Endometrial microvascular endothelial cells (primary cell): ENCODE measurements around the gene PTPN7. TPM values are rescaled to one million over a fixed set of nuclear protein-coding genes. Genes with fewer than 3 reads are reported as not detected.
"Not testable (repeated sequence)": the region's sequence is repeated elsewhere in the genome, so short reads cannot be mapped to it uniquely, and the experiment has no call there.

Experiments
- in situ Hi-C: cut with HindIII; loops from 2 replicates; pipeline ENCODE4 v1.10.0; 2017; ENCODE audit warnings: low sequenced_read_pairs, low pct_unique_long_range_greater_than_20kb; ENCODE audit errors: inconsistent ontology term
- total RNA-seq: library from RNA; depleted of rRNA; stranded (reverse); fragments of >200 nt; gene quantifications from one replicate; pipeline ENCODE4 v1.2.3, GENCODE V29; 2015; ENCODE audit errors: inconsistent ontology term

The PTPN7 gene
- total RNA-seq, 1 donor from 2014 or later, result 2.4 TPM

DNA sequence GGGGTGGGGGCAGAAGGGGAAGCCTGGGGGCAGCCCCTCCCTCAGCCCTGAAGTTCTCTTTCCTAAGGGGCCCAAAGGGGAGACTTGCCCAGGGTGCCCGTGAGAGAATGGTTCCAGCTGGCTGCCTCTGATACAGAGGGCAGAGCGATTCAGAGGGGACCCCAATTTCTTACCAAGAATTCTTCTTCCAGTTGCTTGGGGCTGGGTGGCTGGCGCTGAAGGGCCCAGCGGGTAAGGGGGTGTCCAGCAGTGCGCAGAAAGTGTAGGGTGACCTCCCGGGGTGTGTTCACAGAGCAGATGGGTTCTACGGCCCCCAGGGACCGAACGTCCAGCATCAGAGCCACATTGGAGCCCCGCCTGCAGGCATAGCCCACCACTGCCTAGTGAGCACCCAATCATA is 2.5 kb downstream of the PTPN7 start:
- in situ Hi-C loops, result no loop called here

DNA sequence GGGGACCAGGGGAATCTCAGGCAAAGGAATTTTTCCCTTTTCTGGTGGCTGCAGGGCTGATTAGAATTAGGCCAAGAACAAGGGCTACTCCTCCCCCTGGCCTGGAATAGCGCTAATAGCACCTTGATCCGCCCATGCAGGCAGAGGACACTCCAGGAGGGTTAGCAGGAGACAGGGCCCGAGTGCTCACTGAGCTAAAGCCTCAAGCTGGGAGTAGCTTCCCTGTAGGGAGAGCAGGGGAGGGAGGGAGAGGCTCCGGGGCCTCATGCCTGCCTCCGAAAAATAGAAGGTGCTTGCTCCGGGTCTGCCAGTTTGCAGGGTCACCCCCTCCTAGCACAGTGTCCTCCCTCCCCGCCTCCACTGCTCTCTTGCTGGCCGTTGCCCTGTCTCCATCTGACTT is 3.8 kb downstream of the PTPN7 start:
- in situ Hi-C loops, result no loop called here

DNA sequence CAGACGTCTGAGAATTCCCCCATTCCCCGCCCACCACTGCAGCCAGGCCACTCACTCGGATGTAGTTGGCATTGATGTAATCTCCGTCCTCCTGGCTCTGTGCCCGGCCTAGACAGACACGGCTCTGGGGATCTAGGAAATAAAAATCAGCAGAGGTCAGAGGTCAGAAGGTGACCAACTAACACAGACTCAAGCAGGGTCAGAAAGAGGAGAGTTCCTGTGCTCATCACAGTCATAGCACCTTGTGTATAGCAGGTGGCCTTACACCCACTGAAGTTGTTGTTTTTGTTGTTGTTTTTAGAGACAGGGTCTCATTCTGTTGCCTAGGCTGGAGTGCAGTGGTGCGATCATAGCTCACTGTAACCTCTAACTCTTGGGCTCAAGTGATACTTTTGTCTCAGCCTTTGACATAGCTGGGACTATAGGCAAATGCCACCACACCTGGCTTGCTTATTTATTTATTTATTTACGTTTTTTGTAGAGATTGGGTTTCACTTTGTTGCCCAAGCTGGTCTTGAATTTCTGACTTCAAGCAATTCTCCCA is 4.9 kb downstream of the PTPN7 start:
- in situ Hi-C loops, result no loop called here

DNA sequence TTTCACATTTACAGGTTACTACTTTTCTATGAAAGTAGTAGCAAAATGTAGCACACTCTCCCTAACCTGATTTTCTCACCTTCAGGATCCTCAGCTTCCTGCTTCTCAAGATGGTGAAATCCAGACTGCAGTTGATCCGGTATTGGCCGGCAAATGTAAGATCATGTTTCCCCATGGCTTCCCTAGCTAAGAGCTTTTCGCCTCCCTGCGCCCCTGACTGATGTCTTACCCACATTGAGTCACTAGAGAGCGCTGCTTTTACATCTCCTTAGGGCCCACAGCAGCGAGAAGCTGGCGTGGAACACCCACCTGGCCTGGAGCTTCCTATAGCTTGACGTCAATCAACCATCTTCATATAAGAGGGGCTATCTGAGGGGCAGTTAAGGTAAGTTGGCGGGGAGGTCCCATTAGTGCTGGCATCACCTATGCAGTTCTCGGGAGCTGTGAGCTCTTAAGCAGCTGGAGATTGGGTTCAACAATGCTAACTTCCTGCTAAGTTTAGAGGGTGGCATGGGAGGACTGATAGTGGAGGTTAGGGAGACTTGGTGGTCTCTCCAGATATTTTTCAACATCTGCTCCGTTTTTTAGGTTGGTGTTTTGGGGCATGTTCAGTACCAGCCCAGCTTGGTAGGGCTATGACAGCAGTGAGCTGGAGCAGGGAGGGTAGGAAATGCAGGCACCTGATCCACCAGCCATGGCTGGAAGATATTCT is 5.5 kb downstream of the PTPN7 start:
- in situ Hi-C loops, result no loop called here

DNA sequence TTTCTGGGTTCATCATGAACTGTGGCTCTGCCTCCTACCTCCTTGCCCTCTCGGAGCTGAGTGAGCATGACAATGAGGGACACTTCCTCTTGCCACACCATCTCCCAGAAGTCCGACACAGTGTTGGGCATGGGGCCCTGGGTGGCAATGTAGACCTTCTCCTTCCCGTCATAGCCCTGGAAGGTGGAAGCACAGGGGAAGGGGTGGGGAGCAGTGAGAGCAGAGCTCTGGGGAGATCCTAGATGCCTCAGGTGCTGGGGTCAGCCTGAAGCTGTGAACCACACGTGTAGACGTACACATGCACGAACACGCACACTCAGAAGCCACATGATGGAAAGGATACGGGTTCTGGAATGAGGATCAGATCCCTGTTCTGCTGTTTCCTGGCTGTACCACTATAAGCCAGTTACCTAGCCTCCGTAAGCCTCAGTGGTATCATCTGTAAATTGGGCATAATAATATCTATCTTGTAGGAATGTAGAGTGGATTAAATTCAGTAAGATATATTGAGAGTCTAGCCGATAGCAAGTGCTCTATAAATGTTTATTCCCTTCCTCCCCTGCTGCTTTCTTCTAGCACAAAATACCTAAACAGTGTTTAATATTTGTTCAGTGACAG is 6.1 kb downstream of the PTPN7 start:
- in situ Hi-C loops, result no loop called here

DNA sequence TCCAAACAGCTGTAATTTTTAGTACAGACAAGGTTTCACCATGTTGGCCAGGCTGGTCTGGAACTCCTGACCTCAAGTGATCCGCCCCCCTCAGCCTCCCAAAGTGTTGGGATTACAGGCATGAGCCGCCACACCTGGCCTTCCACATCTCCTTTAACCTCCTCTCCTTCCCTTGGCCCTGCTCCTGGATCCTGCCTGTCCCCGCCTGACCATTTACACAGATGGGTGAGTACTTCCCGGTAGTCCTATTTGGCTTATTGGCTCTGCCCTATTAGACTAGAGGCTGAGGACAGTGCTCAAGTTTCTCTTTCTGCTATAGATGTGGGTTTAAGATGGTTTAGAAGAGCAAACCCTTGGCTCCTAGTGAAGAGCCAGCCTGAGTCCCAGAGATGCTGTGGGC is 7.1 kb downstream of the PTPN7 start:
- in situ Hi-C loops, result no loop called here

DNA sequence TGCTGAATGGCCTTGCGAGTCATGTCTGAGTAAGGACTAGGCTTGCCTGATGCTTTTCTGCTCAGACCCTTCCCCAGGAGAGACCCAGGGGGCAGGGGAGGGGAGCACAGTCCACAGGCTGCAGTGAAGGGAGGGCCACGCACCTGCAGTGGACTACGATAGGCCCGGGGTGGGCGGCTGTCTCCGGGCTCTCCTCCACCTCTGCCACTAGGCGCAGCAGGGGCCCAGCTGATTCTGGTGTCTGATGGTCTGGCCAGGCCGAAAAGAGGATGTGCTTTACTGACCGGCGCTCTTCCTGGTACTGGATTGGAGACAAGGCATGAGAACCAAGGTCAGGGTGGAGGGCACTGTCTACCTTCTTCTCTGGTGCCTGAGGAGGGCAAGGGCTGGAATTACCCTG is 8.0 kb downstream of the PTPN7 start:
- in situ Hi-C loops, result no loop called here

DNA sequence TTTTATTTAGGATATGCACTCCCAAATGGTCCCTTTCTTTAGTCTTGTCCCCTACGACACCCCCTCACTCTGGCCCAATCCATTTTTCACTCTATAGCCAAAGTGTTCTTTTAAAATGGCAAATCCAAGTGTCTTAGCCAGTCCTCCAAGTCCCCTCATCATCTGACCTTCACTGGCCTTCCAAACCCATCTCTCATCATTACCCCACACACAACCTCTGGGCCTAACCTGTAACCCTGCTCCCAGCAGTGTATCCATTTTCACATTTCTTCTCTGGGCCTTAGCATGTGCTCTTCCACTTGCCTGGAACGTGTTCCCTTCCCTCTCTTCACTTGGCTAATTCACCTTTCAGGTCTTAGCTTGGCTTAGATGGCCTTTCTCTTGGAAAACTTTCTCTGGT is 9.4 kb downstream of the PTPN7 start:
- in situ Hi-C loops, result no loop called here

DNA sequence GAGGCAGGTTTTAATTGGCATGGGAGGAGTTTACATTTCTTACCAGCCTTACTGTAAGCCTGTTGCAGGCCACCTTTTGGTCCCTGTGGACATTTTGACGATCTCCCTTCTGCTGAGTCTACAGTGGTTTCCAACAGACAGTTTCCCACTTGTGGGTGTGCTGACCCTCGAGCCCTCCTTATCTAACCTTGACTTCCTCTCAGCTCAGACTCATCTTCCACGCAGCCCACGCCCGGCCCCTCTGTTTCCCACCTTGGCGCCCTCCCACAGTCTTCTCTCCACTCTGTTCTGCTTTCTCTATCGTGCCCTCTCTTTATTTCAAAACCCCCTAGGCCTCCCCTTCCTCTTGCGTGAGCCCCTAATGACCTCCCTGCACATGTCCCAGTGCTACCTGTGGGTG is 9.8 kb downstream of the PTPN7 start:
- in situ Hi-C loops, result no loop called here

DNA sequence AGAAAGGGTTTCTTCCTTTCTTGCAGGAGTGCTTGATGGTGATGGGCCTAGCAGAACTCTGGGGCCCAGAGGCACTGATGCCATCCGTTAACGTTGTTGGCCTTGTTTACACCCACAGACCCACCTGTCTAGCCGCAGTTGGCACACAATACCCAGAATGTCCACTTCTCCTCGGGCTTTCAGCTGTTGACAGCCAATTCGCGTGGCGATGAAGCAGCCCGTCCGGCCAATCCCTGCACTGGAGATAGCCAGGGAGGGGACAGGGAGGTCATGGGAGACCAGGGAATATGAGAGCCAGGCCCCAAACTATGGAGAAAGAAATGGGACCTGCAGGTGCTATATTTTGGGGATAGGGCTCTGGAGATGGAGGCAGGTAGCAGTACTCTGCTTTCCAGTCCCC is 10.2 kb downstream of the PTPN7 start:
- in situ Hi-C loops, result no loop called here

DNA sequence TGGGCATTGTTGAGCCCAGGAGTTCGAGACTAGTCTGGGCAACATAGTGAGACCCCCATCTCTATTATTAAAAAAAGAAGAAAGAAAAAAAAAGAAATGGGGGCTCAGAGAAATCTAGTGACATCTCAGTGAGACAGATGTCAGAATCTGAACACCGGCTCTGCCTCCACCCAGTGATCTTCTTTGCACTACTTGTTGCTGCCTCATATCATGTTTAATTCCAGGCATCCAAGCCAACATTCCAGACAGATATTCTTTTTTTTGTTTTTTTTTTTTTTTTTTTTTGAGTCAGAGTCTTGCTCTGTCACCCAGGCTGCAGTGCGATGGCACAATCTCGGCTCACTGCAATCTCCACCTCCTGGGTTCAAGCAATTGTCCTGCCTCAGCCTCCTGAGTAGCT is 10.8 kb downstream of the PTPN7 start:
- in situ Hi-C loops, result no loop called here

DNA sequence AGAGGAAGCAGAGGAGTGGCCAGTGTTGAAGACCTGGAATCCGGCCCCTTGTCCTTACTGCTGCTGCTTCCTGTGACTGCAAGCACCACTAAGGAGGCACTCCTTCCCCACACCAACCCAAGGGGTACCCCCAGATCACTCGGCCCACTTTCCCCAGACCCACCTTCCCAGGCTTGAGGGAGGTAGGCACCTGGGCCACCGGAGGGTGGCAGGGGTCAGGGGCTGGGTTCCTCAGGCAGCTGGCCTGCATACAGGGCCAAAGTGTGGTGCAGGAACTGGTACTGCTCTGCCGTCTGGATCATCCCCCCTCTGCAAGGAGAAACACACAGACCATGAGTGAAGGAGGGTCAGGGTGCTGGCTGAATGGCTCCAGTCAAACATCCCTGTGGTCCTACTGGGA is 12.0 kb downstream of the PTPN7 start:
- in situ Hi-C loops, result no loop called here

DNA sequence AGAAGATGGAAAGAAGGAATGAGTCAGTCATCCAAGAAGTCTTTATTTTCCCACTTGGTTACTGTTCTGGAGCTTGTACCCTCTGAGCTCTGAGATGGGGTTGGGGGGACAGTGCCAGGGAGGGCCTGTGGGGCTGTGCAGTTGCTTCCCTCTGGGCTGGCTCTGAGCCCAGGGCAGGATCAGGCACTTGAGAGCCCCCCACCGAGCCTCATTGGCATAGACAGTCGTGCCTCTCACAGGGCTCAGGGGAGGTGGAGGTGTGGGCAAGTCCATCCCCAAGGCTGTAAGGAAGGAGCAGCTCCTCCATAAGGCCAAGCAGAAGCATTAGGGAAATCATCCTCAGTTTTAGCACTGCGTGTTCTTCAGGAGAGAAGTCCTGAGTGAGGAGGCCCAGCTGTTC is 13.4 kb downstream of the PTPN7 start:
- in situ Hi-C loops, result no loop called here

DNA sequence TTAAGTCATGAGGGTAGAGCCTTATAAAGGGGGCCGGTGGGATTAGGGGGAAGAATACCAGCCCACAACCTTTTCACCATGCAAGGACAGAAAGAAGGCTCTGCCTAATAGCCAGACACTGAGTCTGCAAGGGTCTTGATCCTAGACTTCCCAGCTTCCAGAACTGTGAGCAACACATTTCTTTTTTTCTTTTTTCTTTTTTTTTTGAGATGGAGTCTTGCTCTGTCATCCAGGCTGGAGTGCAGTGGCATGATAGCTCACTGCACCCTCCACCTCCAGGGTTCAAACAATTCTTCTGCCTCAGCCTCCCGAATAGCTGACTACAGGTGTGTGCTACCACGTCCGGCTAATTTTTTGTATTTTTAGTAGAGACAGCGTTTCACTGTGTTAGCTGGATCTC is 14.1 kb downstream of the PTPN7 start:
- in situ Hi-C loops, result no loop called here

DNA sequence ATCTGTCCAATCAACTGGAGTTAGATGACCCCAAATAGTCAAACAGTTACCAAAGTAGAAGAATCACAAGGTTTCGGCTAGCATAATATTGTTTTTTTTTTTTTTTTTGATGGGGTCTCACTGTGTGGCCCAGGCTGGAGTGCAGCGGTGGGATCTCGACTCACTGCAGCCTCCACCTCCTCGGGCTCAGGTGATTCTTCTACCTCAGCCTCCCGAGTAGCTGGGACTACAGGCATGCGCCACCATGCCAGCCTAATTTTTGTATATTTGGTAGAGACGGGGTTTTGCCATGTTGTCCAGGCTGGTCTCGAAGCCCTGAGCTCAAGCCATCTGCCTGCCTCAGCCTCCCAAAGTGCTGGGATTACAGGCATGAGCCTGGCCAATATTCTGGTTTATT is 14.7 kb downstream of the PTPN7 start:
- in situ Hi-C loops, result not testable (repeated sequence)

DNA sequence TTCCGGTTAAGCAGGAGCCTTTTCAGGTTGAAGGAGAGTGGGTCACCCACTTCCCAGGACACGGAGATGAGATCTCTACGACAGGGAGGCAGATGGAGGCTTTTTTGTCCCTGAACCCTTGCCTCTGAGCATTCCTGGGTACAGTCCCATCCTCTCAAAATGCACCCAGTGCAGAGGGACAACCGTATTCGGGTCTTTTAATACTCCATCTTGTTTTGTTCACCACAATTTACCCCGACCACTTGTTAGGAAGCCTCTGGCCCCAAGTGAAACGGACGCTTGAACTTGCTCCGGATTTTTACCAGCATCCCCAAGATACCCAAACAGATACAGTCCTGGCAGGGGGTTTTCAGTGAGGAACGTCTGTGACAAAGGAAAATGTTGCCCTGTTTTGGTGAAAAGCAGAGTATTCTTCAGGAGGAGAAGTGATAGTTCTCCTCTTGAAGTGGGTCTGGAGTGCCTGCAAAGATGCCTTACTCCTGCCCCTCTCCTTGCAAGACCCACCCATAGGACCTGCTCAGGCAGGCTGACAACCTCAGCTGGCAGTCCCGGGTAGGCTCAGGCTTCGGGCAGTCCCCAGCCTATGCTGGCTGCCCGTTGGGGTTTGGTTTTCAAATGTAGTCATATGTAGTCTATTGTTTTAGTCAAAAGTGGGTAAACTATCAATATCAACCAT is 15.2 kb downstream of the PTPN7 start:
- in situ Hi-C loops, result no loop called here

DNA sequence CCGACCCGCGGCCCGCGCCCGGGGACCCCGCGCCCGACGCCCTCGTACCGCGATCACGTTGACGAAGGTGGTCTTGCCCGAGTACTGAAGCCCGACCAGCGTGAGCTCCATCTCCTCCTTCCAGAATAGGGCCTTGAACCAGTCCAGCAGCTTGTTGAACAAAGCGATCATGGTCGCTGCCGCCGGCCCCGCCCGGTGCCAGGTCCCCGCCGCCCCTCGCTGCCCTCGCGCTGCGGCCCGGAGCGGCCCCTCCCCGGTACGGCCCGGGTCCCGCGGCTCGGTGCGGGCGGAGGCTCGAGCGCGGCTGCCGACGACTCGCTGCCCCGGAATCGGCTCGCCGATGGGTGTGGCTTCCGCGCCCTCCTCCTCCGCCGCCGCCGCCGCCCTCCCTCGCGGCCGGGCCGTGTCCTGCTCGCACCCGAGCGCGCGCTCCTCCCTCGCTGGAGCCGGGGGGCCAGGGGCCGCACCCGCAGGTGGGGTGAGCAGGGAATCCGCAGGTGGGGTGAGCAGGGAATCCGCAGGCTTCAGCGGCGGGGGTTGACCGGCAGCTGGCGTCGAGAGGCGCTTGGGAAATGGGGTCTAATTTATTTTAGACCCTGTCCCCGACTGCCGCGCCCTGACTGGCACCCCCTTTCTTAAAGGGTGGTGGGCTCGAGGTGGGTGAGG is 15.9 kb downstream of the PTPN7 start, which contains the start of gene ARL8A:
Gene ARL8A, minus strand, starts transcription at position 336 of the 666 bp plus-strand sequence. Its CDS starts 165 bp downstream, at position 171.
- in situ Hi-C loops, result no loop called here

DNA sequence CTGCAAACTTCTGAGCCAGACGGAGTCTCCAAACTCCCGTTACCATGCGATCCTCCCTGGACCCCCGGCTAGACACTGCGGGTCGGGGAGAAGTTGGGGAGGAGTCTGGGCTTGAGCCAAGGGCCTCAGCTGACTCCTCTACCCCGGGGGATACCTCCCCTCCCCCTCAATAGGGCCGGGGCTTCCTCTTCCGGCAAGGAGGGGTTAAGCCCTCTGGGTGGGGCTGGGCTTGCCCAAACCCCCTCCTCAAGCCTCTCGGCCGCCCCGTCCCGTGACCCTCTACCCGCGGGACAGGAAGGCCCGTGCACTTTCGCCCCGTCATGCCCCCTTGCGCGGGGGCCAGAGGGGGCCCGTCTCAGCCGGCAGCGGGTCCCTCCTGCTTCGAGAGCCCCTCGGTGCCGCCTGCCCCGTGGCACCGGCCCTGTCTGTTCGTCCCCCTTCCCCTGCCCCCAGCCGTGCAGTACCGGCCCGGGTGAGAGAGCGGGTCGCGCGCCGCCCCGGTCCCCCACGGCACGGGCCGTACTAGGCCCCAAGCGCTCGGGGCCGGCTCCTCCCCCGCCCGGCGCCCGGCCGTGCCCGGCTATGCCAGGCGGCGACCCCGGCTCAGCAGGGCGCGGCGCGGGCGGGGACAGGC is 16.5 kb downstream of the PTPN7 start:
- in situ Hi-C loops, result no loop called here
